T-helper 1 cell treated with Interleukin-12 subunit alpha and Interleukin-12 subunit beta and Interleukin-4 antibody, amounts not matched to agents 30 μg/mL and 1 μg/mL, for 36 hours (primary cell): ENCODE results near the gene DDIT4L.

Experiments used
- H3K27ac Mint-ChIP-seq: one replicate; pipeline ENCODE4 v1.8.0; 2021; ENCODE audit warnings: mild to moderate bottlenecking, mixed read lengths
- H3K27me3 Mint-ChIP-seq: one replicate; pipeline ENCODE4 v1.8.0; 2021; ENCODE audit warnings: low read depth, mixed read lengths
- H3K36me3 Mint-ChIP-seq: one replicate; pipeline ENCODE4 v1.8.0; 2021; ENCODE audit warnings: low read depth, mixed read lengths
- H3K4me1 Mint-ChIP-seq: one replicate; pipeline ENCODE4 v1.8.0; 2021; ENCODE audit warnings: low read depth, mixed read lengths
- H3K4me3 Mint-ChIP-seq: one replicate; pipeline ENCODE4 v1.8.0; 2021; ENCODE audit warnings: mild to moderate bottlenecking, moderate library complexity, mixed read lengths
- H3K9me3 Mint-ChIP-seq: one replicate; pipeline ENCODE4 v1.8.0; 2021; ENCODE audit warnings: mixed read lengths

Gene DDIT4L

DNA sequence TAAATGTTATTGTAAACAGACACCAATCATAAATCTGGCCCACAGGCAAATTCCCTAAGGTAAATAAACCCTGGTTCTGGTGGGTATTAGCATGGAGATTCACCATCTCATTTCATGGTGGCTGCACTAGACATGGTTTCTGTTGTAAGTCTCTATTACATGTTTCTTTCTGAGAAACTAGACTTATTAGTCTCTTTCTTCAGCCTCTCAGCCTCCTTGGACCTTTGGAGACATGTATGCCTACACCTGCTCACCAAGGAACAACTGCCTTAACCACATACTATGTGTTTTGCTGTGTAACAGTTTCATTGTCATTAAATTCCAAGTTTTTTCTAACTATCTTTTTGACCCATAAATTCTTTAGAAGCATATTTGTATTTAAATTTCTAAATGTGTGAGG is 13.1 kb downstream of the DDIT4L start:
- no peaks in the 10 kb centered on the region for H3K9me3 Mint-ChIP-seq
- H3K4me1 Mint-ChIP-seq, result peaks cover 2% of the 10 kb centered on the region
- peaks cover 4% of the 10 kb centered on the region for H3K27me3 Mint-ChIP-seq

DNA sequence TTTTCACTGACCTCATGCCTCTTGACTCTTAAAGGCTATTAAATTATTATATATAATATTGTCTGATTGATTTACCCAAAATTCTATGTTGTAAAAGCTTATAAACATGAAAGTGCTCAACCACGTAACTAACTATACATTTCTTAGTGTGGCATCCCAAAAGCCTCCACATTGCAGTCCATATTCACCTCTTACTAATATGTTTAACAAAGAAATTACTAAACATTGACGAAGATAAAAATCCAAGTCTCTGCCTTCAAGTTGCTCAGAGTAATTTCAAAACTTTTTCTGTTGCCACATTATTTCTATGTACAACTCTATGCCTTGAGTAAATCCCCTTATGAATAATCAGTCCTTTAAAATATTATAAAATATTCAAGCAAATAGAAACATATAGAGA is 14.4 kb downstream of the DDIT4L start:
- peaks cover 8% of the 10 kb centered on the region for H3K4me1 Mint-ChIP-seq
- no peak overlapping the region for H3K27ac Mint-ChIP-seq
- H3K36me3 Mint-ChIP-seq, result no peaks in the 10 kb centered on the region
- no peak overlapping the region for H3K4me3 Mint-ChIP-seq
- H3K27me3 Mint-ChIP-seq, result peaks cover 4% of the 10 kb centered on the region
- peaks cover 3% of the 10 kb centered on the region for H3K9me3 Mint-ChIP-seq

More for the DNA sequence above, 13.1 kb downstream of the DDIT4L start:
- Mint-ChIP-seq H3K4me3 (no peak overlapping the region), H3K36me3 (no peaks in the 10 kb centered on the region), H3K27ac (no peak overlapping the region)

DNA sequence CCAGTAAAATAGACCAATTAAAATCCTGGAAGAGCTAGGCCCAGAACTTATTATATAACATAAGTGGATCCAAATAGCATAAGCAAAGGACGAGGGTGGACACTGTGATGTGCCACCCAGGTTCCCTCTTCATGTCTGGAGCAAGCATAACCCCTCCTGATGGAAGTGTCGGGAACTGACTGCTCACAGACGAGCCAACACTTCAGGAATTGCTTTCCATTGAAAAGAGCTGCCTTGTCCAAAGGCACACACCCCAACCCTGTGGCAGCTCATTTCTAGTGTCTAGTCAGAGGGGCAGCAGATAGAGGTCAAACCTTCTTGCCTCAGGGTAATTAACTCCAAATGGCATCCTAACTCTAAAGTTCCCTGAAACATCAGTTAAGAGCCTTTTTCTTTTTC is 15.3 kb downstream of the DDIT4L start:
- peaks cover 2% of the 10 kb centered on the region for H3K36me3 Mint-ChIP-seq
- H3K27me3 Mint-ChIP-seq, result peaks cover 4% of the 10 kb centered on the region
- H3K9me3 Mint-ChIP-seq, result peaks cover 3% of the 10 kb centered on the region
- no peak overlapping the region for H3K27ac Mint-ChIP-seq
- H3K4me3 Mint-ChIP-seq, result no peak overlapping the region
- H3K4me1 Mint-ChIP-seq, result peaks cover 14% of the 10 kb centered on the region

DNA sequence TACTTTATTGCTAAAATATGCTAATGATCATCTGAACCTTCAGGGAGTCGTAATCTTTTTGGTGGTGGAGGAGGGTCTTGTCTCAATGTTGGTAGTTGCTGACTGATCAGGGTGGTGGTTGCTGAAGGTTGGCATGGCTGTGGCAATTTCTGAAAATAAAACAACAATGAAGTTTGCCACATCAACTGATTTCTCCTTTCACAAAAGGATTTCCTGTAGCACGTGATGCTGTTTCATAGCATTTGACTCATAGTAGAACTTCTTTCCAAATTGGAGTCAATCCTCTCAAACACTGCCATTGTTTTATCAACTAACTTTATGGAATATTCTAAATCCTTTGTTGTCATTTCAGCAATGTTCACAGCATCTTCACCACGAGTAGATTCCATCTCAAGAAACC is 19.3 kb downstream of the DDIT4L start:
- Mint-ChIP-seq H3K9me3 (peaks cover 9% of the 10 kb centered on the region), H3K4me3 (no peak overlapping the region), H3K27ac (no peak overlapping the region), H3K27me3 (no peaks in the 10 kb centered on the region), H3K4me1 (peaks cover 30% of the 10 kb centered on the region), H3K36me3 (peaks cover 9% of the 10 kb centered on the region)

DNA sequence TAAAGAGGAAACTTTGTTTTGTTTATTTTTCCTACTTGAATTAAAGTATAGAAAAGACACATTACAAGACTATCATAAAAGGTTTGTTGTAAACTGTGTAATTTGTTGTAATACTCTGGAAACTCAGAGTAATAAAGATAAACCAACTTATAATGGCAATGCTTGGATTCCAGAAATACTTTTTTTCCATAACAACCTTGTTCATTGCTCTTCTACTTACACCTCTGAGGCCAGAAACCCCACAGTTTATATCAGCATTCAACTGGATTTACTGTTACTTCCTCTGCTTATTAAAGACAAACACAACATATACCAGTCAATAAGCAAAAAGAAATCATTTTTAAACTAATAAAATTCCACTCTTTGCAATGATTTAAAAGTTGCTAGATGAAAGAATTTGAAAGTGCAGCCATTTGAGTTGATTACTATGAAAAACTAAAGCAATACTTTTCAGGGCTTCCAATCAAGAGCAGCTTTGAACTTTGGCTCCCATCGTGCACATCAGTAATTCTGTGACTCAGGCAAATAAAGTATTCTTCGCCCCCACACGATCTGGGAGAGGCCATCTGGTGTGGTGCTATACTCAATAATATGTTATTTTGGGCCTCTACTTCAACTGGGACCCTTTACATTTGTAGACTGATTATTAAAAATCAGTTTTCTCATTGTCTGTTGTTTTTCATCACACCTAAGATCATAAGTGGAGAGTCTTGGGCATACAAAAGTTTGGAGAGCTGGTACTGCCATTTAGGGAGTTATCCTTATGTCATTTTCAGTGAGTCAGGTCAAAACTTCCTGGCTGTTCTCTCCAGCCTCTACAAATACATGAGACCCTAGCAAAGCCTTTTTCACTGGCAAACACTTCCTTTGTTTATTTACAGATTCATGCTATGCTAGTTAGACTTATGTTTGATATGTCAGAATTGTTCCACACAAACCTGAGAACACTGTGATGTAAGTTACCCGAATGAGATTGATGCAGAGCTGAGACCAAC is 20.5 kb downstream of the DDIT4L start:
- Mint-ChIP-seq H3K4me1 (peaks cover 40% of the 10 kb centered on the region), H3K36me3 (peaks cover 9% of the 10 kb centered on the region), H3K4me3 (no peak overlapping the region), H3K9me3 (peaks cover 9% of the 10 kb centered on the region), H3K27me3 (no peaks in the 10 kb centered on the region), H3K27ac (no peak overlapping the region)

DNA sequence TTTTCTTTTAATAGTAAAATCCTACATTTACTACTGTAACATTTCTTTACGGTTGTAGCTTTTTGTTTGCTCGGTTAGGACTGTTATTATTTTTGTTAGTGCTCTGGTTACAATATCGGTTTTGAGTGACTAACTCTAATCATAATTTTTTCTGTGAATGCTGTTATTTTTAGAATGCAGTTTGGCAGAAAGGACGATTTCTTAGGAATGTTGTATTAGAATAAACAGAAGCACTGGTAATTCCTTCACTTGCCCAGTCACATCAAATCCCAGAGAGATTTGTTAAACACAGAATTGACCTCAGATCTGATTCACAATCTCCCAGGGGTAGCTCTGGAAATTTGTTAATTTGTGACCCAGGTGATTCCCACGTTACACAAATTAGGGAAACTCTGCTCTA is 21.7 kb downstream of the DDIT4L start:
- H3K9me3 Mint-ChIP-seq, result peaks cover 9% of the 10 kb centered on the region
- no peak overlapping the region for H3K27ac Mint-ChIP-seq
- H3K4me1 Mint-ChIP-seq, result peaks cover 40% of the 10 kb centered on the region
- no peak overlapping the region for H3K4me3 Mint-ChIP-seq
- no peaks in the 10 kb centered on the region for H3K27me3 Mint-ChIP-seq
- H3K36me3 Mint-ChIP-seq, result peaks cover 9% of the 10 kb centered on the region

DNA sequence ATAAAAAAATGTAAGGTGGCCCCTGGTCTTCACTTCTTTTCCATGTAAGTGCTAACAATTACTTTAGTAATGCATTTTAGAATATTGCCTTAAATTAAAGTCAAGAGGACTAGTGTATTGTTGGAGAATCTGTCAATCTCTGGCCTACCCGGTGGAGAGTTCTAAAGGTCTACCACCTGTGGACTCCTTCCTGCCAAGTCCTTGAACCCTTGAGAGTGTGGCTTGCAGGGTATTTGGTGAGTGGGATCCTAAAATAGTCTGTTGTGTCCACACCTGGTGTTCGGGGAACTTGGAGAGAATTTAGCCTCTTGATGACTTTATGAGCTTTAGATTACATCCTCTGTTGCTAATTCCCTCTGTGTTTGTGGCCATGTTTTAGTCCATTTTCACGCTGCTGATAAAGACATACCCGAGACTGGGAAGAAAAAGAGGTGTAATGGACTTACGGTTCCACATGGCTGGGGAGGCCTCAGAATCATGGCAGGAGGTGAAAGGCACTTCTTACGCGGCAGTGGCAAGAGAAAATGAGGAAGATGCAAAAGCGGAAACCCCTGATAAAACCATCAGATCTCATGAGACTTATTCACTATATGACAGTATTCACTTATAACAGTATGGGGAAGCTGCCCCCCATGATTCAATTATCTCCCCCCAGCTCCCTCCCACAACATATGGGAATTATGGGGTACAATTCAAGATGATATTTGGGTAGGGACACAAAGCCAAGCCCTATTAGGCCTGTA is 23.8 kb downstream of the DDIT4L start:
- Mint-ChIP-seq H3K4me1 (peaks cover 38% of the 10 kb centered on the region), H3K9me3 (peaks cover 14% of the 10 kb centered on the region), H3K4me3 (no peak overlapping the region), H3K27ac (no peak overlapping the region), H3K27me3 (no peaks in the 10 kb centered on the region), H3K36me3 (peaks cover 13% of the 10 kb centered on the region)

DNA sequence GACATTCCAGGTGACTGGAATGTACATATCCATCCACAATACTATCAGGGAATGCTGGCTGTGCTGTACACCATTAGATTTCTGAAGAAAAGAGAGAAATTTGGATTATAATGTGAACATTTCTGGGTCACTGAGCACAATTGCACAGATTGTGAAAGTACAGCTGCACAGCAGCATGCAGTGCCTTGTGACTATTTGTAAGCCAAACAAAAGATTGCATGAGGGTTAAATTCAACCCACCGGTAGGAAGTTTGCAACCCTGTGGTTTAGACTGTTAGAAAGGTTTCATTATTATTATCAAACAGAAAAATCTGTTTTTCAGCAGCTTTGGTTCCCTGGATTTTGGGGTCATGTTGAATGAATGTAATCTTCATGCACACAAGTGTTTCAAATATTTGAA is 24.5 kb downstream of the DDIT4L start:
- Mint-ChIP-seq H3K9me3 (peaks cover 19% of the 10 kb centered on the region), H3K4me1 (peaks cover 34% of the 10 kb centered on the region), H3K27ac (no peak overlapping the region), H3K4me3 (no peak overlapping the region), H3K36me3 (peaks cover 13% of the 10 kb centered on the region), H3K27me3 (no peaks in the 10 kb centered on the region)

DNA sequence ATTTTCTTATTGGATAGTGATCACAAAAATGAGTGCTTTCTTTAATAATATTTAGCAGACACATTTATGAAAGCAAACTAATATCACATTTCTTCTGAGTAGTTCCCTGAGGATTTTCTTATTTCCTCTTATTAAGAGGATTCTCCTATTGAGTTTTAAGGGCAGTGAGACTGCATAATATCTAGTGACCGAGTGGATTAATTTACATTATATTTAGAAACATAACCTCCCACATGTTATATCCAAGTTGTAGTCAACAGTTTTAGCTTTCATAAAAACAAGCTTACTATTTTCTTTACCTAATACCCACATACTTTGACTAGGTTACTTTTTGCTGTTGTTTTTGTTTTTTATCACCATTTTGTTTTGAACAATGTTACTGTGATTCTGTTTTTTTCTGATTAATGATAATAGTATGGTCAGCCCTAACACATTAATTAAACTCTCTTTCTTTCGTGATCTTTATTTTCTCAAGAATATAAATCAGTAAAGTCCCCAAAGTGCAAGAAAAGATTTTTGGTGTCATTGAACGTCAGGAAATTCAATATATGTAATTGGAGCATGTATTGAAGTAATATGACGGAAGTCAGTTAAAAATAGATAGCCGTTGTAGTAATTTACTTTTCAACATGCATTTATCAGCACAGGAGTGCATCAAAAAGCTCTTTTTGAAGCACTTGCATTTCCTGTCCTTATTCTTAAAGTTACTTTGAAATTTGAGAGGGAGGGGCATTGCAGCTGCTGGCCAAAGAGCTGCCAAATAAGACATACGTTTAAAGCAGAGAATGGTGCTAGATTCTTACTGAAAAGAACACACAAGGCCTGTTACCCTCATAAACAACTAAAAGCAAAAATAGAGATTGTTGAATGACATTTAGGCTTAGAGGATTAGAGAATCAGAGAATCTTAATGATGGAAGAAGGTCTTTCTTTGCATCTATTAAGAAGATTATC is 25.2 kb downstream of the DDIT4L start:
- Mint-ChIP-seq H3K27me3 (no peaks in the 10 kb centered on the region), H3K27ac (no peak overlapping the region), H3K4me1 (peaks cover 29% of the 10 kb centered on the region), H3K4me3 (no peak overlapping the region), H3K36me3 (peaks cover 11% of the 10 kb centered on the region), H3K9me3 (peaks cover 19% of the 10 kb centered on the region)

DNA sequence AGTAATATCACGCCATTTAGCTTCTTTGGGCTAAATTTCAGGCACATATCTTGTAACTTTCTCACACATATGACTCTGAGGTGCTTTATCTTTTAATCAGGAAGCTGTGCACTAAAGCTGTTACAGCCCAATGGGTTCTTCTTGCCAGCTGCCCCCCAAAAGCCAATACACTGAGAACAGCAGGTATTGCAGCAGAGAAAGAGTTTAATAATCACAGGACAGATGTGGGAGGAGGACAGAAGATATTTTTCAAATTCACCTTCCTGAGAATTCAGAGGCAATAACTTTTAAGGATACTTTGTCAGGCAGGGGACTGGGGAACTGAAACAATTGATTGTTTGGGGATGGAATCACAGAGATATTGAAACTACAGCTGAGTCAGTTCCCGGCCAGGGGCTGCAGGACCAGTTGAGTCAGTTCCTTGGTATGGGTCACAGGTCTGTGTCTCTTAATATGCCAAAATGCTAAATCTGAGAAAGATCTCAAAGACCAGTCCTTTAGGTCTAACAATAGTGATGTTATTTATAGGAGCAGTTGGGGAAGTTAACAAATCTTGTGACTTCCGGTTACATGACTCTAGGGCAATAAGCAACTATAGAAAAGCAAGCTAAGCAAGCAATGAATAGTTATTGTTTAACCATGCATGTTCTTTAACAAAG is 28.1 kb downstream of the DDIT4L start:
- Mint-ChIP-seq H3K4me3 (no peak overlapping the region), H3K9me3 (peaks cover 14% of the 10 kb centered on the region), H3K36me3 (peaks cover 6% of the 10 kb centered on the region), H3K4me1 (peaks cover 18% of the 10 kb centered on the region), H3K27ac (no peak overlapping the region), H3K27me3 (peaks cover 5% of the 10 kb centered on the region)

DNA sequence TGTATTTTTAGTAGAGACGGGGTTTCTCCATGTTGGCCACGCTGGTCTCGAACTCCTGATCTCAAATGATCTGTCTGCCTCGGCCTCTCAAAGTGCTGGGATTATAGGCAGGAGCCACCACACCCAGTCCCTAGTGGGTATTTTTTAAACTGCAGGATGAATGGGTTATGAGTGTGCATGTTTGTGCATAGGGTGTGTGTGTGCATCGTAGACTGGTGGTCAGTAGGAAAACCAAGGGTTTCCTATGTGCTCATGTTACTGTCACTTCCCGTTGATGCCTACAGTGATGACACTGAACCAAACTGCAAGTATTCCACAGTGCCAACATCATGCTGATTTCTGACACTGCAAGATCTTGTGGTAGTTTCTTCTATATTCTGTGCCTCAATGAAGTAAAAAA is 41.1 kb downstream of the DDIT4L start:
- peaks cover 6% of the 10 kb centered on the region for H3K27me3 Mint-ChIP-seq
- no peak overlapping the region for H3K27ac Mint-ChIP-seq
- H3K4me3 Mint-ChIP-seq, result no peak overlapping the region
- H3K4me1 Mint-ChIP-seq, result peaks cover 7% of the 10 kb centered on the region
- no peaks in the 10 kb centered on the region for H3K9me3 Mint-ChIP-seq
- H3K36me3 Mint-ChIP-seq, result no peaks in the 10 kb centered on the region

DNA sequence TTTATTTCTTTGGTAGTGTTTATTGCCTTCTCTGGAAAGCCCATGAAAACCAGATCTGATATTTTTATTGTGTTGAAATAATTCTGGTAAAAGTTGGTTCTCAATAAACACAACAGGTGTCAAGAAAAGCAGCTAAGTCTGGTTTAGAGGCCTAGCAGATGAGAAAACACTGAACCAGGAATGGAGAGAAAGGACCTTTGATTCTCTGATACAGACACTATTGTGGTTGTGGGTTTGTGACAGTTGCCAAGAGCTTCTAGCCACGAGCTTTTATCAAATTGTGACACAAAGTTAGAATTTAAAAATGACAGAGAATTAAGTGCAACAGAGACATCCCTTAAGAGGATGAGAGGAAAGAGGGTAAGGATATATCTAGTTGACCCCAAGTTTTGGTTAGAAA is 42.6 kb downstream of the DDIT4L start:
- no peak overlapping the region for H3K4me3 Mint-ChIP-seq
- no peaks in the 10 kb centered on the region for H3K9me3 Mint-ChIP-seq
- peaks cover 6% of the 10 kb centered on the region for H3K27me3 Mint-ChIP-seq
- H3K36me3 Mint-ChIP-seq, result no peaks in the 10 kb centered on the region
- H3K4me1 Mint-ChIP-seq, result peaks cover 7% of the 10 kb centered on the region
- H3K27ac Mint-ChIP-seq, result no peak overlapping the region

DNA sequence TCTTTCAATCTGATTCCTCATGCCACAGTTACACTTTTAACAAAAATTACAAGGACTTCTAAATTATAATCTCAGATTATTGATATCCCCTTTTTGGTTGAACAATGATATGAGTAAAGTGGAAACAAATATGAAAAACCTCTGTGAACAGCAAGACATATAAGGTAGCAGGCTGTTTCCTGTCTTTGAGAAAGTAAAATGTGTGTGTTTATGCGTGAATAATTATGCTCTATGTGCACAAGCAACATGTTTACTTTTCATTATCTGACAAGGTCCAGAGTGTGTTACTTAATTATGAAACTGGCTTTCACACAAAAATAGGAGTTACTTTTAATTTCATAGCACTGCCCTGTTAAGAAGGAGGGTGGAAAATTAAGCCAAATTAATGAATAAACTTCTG is 43.1 kb downstream of the DDIT4L start:
- Mint-ChIP-seq H3K9me3 (no peaks in the 10 kb centered on the region), H3K4me3 (no peak overlapping the region), H3K36me3 (no peaks in the 10 kb centered on the region), H3K27me3 (peaks cover 6% of the 10 kb centered on the region), H3K27ac (no peak overlapping the region), H3K4me1 (peaks cover 7% of the 10 kb centered on the region)

DNA sequence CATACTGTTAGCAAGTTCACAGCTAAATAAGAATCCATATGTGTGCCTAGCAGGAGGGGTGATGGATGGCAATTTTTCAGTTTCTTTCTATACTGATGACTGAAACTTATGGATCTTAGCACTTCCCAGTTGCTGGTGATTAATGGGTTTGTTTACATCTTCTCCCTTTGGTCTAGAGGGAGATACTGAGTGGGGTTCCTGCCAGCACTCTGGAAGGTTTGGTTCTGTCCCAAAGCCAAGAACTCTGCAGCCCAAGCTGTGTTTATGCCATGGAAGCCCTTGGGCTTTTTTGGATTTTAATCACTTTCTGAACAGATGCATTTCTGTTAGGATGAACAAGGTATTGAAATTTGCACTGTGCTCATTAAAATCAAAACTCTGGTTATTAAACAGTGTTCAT is 43.5 kb downstream of the DDIT4L start:
- Mint-ChIP-seq H3K9me3 (no peaks in the 10 kb centered on the region), H3K36me3 (no peaks in the 10 kb centered on the region), H3K4me1 (peaks cover 7% of the 10 kb centered on the region), H3K27me3 (peaks cover 5% of the 10 kb centered on the region), H3K27ac (no peak overlapping the region), H3K4me3 (no peak overlapping the region)
